KG1 (cell line): ENCODE measurements around the gene PITX3.
A peak's percentile ranks its signal among the peaks of the same experiment; 100 is the strongest.
"Not testable (repeated sequence)": the region's sequence is repeated elsewhere in the genome, so short reads cannot be mapped to it uniquely, and the experiment has no call there.

Experiments
- DNase-seq: peaks from one replicate; lab custom pipeline; 2025; lab: John Stamatoyannopoulos, UW

PITX3 gene

DNA sequence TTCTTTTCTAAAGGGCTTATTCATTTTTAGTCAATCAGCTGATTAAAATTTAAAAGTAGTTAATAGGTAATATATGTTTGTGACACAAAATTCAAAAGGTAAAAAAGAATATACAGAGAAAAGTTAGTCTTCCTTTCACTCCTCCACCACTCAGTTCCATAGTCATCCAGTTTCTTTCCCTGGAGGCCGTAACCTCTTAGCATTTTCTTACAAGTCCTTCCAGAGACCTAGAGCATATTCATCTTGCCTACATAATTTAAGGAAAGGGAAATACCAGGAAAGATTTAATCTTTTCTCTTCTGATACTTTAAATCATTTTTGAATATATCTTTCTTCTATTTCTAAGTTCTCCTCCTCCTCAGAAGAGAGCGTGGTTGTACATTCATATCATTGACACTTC, 14.1 kb upstream of the PITX3 start:
- no peak for DNase-seq

DNA sequence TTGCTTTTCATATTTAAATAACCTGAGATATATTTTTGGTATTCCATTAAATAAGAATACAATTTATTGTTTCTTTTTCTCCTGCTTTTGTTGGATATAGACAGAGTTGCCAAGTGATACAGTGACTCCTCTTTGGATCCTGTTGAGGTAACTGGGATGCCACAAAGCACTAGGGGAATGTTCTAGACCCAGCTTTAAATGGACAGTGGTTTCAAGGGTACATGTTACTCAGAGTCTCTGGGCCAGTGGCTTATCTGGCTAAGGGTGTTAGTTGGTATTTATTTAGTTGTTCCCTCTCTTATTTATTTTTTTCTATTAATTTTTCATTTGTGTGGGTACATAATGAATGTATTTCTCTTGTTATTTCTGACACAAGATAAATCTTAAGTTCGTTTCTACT, 13.1 kb upstream of the PITX3 start:
- DNase-seq, result no peak

DNA sequence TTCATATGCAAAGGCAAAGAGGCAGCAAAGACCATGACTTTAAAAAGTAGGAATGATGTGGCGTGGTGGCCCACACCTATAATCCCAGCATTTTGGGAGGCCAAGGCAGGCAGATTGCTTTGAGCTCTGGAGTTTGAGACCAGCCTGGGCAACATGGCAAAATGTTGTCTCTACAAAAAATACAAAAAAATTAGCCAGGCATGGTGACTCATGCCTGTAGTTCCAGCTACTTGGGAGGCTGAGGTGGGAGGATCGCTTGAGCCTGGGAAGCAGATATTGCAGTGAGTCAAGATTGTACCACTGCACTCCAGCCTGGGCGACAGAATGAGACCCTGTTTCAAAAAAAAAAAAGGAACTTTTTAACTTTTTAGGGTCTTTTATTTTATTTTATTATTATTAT, 11.2 kb upstream of the PITX3 start:
- not testable (repeated sequence) for DNase-seq

DNA sequence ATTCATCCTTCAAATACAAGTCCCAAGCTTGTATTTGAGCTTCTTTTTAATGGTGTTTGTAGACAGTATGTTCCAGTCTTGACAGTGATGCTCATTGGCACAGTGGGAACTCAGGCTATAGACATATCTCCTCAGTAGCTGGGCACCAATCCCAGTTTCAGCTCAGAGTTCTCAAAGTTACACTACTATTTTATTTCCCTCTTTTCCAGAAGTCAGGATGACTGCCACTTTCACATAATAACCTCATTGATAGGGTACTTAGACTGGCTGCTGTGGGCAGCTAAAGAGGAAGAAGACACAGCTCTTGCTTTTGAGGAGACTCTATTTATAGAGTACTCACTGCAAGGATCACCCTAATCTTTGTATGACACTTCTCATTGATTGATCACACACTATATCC, 6.4 kb upstream of the PITX3 start:
- no peak for DNase-seq

DNA sequence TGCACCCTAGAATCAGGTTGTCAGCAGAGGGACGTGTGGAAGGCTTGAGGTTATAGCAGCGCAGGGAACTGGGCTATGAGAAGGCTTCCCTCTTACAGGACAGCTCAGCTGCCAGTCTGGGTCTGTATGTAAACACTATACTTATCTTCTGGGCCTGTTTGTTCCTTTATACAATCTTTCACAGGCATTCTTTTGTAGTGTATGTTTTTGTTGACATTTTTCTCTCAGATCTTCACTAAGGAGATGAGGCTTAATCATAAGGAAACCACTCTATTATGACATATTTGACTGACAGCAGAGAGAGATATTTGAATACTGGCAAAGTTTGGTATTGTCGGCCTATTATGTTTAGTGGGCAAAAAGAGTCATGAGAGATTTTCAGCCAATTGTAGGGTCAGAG, 4.9 kb upstream of the PITX3 start:
- no peak for DNase-seq

DNA sequence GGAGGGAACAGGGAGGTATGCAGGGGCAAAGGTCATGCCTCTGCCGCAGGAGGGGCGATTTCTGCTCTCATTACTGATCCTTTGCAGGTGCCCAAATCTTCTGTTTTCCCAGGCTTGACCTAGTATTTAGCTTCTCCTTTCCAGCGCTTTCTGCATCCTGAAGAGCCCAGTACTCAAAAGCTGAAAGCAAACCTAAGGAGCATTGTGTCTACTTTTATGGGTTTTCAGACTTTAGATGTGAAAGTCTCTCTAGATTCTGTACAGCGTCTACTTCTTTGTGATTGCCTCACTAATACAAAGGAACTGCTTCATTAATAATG, 4.6 kb upstream of the PITX3 start:
- no peak for DNase-seq

DNA sequence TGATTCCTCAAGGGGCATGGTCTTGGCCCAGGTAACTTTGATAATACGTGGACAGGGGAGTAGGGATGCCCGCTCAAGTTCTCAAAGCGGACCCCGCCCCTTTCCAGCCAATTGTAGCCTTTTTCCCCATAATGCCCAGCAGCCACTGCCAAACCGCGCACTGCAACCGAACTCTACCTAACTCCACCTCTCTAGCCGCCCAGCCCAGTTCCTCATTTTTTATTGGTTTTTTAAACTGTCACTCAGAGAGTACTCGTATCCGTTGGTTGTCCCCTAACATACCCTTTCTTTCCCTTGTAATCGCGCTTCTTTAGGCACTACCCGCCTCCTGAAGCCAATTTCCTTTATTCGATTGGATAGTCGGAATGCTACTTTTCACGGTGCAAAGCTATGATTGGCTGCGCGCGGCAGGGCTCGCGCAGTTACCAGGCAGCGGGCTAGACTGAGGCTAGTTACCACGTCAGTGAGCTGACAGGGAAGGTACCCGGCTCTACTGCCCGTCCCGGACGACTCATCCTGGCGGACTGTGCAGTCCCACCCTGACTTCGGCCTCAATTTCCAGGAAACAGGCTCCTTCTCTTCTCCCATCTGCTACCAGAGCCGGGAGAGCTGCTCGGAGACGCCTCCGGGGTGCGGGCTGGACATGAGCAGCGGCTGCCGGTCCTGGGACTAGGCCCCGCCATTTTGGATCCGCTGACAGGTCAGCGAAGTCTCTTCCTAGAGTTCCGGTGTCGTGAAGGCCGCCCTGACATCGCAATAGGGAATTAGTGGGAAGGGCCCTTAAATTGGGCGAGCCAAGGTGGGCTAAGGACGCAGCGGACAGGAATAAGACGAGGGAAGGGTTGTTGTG, 4.0 kb upstream of the PITX3 start, which contains the start of gene GBF1:
Gene GBF1, plus strand, starts transcription at position 451 of the 850 bp plus-strand sequence. CDS start 13,407 bp downstream, outside the sequence.
- peak; percentile 96 for DNase-seq

DNA sequence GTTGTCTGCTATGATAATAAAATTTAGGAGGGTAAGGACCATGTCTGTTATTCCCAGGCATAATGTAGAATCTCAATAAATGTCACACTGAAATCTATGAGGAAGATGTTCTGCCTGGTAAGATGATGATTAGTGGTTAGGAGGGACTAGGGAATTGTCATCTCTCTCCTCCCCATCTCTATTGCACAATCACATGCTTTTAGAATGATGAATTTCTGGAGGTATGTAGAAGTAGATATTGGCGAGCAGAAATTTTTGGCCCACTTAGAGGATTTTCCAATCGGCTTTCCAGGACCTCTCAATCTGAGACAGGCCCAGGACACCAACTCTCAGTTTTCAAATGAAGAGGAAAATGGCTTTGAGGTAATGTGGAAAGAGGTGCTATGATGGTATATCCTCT, 2.0 kb upstream of the PITX3 start:
- no peak for DNase-seq

DNA sequence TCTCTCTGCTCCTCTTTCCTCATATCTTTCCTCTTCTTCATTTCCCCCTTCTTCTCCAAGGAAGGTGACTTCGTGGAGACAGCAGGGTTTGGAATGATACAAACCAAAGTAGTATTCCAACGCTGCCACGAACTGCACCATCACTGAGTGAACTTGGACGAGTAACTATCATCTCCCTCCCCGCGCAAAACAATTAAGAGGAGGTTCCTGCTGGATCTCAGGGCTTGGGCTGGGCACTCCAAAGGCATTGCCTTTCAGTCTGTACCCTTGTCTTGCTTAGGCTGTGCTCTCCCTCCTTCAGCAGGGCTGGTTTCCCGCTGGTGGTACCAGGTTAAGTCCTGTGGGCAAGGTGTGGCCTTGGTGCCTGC, 790 bp upstream of the PITX3 start:
- DNase-seq, result no peak

DNA sequence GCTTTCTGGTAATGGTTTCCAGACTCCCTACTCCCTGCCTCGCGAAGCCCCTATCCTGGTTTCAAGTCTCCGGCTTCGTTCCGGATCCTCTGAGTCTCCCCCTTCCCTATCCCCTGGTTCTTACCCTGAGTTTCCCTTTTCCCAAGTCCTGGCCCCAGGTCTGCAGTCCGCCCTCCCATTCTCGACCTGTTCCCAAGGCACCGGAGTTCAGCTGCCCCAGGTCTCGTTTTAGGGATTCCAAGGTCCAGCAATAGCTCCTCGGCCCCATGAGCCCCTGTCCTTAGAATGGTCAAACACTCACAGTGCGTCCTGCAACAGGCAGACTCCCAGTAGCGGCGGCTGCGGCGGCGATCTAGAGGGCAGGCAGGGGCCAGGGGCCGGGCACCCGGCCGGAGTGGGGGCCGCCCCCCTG, 274 bp downstream of the PITX3 start:
- DNase-seq, result no peak

DNA sequence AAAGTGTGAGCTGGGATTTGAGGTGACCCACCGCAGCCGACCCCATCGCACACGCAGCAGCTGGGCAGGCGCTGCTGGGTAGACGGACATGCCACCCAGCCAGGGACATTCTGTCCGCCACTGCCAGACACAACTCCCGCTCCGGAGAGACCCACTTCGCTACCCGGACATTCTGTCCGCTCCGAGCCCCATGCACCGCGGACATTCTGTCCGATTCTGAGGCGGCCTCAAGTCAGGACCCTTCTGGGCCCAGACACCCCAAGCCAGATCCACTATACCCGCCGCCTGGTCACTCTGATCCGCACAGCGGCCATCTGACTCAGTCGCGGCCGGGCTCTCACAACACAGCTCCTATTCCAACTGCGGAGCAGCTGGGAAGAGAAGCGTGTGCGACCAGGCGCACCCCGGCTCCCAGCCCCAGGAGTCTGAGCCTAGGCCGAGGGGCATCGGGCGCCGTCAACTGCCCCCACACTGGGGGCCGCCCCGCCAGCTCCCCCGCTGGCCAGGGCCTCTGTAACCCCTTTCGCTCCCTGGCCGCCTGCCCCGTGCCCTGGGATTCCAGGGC, 763 bp downstream of the PITX3 start:
- no peak for DNase-seq

DNA sequence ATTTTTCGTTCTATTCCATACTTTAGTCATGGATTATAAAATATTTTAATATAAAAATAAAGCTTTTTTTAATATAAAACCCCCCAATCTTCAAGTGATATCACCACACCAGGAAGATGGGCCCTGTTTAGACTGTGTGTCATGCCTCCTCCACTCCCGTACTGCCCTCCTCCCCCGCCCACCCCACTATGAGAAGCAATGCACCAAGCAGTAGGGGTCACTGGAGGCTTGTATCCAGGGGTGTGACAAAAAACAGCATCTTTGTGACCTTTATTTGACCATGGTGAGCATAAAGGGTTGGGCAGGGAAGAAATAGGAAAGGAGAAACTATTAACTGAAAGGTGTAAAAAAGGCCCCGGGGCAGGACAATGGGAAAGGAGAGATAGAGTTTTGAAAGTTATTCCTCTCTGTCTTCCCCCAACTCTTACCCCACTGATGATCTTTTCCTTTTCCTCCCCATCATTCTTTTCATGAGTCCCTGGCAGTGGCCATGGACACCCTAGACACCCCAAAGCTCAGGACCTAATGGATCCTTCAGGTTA, 3.5 kb downstream of the PITX3 start:
- DNase-seq, result no peak

DNA sequence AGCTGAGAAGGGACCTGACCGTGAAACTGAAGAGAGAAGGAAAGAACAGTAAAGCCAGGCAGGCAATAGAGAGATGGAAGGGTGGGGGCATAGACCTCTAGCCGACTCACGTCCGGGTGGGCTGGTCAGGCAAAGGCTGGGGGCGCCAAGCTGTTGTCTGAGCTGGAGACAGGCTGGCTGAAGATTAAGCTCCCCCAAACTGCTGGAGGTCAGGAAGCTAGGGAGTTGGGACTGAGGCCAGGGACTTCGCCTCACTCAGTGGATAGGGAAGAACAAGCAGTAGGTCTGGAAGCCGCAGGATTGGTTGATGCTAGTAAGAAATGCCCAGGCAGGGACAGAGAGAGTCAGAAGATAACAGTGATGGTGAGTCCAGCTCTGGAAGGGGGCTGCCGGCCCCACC, 5.3 kb downstream of the PITX3 start:
- DNase-seq, result no peak

DNA sequence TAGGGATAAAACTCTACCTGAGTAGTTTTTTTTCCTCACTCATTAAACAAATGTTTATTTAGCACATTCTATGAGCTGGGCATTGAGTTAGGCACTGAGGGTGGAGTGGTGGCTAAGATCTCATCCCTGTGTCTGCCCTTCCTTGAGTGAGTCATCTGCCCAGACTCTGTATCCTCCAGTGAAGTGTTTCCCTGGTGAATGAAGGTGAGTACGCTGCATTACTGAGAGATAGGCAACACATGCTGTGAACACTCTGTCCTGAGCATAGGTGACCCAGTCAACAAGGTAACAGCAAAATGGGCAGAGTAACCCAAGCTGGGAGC, 5.8 kb downstream of the PITX3 start:
- DNase-seq, result no peak

DNA sequence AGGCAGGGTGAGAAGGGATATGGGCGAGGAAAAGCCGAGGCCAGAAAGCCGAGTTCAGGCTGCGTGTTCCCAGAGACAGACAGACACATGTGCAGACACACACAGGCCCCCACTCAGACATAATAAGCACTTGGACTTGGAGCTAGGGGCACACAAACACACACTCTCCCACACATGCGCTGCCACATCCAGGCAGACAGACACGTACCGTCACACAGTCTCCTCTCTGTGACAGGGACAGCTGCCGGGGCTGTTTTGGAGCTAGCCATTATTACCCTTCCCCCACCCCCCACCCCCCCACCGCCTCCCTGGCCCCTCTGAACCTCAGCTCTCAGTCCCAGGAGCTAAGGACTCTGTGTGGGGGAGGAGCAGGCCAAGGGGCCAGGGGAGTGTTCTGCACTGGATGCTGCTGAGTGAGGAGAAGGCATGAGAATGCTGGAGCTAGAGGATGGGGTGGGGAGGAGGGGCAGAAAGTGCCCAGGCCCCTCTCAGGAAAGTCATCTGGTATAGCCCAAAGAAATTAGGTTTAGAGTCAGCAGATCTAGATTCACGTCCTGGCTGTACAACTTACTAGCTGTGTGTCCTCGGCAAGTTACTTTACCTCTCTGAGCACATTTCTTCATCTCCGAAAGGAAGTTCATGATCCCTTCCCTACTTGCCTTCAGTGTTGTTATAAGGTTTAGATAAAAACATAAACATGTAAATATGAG, 6.3 kb downstream of the PITX3 start:
- no peak for DNase-seq

DNA sequence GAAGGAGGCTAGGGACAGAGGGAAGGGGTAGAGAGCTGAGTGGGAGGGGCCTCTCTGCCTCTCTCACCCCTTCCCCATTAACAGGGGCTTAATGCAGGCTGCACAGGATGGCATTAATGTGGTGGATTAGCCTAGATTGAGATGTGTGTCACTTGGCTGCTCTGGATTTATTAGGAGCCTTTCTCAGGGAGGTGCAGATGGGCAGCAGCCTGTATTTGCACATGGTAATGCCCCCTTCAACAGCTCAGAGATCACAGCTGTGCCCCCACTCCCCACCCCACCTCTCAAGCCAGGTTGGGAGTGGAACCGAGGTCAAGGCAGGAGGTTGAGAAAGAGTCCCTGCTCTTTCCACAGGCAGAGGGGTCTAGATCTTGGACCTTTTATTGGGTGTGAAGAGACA, 7.3 kb downstream of the PITX3 start:
- no peak for DNase-seq

DNA sequence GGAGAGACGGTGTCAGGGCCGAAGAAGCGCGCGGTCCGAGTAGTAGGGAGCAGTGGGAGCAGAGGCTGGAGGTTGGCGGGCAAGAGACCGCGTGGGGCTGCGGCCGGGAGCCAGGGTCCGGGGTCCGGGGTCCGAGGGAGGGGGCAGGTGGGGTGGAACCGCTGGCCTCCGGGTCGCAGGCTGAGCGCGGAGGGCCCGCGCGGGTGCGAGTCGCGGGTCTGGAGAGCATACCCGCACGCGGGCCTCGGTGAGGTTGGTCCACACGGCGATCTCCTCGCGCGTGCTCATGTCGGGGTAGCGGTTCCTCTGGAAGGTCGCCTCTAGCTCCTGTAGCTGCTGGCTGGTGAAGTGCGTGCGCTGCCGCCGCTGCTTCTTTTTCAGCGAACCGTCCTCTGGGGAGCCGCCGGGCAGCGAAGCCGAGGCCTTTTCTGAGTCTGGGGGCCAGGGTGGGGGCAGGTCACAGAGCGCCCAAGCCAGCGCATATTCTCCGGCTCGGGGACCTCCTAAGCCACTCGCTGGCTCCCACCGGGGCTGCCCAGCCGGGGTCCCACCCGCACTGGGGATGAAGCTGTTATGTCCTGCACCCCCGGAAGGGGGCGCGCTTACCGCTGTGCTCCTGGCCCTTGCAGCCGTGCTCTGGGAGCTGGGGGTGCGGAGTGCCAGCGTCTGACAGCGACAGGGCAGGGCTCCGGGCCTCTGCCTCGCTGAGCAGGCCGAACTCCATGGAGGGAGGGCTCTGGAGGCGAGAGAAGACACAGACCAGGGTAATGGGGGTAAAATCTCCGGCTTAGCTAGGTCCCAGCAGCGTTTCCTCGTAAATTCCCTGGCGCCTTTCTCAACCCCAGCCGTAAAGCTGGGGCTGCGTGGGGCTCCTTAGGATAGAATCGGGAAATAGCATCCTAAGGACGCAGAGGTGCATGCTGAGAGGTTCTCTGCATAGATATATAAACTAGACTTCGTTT, 9.7 kb downstream of the PITX3 start:
- peak; percentile 46 for DNase-seq

DNA sequence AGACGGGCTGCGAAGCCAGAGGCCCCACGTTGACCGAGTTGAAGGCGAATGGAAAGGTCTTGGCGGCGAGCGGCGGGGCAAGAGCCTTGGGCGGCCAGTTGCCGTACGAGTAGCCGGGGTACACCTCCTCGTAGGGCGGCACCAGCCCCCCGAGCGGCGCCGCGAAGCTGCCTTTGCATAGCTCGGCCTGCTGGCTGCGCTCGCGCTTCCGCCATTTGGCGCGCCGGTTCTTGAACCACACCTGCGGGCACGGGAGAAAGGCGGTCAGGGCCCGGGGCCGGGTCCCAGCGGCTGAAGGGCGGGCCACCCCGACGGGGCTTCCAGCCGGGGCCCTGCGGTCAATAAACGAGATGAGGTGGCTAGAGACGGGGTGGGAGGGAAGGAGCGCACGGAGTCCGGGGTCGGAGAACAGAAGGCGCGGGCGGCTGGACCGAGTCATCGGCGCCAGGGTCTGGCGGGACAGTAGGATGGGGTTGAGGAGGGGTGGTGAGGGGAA, 10.4 kb downstream of the PITX3 start:
- peak; percentile 25 for DNase-seq

DNA sequence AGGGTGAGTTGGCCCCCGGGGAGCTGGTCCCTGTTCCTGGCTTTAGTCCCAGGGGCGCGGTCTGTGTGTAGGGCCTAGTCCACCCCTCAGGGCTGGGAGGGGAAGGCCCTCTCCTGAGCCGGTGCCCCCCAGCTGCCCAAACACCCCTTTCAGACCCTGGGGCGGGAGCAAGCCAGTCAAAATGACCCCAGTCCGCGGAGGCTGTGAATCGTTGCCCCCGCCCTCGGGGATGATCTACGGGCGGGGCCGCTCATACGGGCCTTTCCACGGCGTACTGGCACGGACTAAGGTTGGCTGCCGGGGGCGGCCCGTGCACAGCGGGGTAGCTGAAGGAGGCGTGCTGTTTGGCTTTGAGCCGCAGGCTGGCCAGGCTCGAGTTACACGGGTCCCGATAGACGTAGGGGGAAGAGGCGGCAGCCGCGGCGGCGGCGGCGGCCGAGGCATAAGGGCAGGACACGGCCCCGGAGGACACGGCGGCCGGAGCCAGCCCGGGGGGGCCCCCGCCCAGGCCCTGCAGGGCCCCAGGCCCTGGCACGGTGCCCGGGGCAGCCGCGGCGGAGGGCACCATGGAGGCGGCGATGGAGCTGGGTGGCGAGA, 10.9 kb downstream of the PITX3 start:
- DNase-seq, result no peak

DNA sequence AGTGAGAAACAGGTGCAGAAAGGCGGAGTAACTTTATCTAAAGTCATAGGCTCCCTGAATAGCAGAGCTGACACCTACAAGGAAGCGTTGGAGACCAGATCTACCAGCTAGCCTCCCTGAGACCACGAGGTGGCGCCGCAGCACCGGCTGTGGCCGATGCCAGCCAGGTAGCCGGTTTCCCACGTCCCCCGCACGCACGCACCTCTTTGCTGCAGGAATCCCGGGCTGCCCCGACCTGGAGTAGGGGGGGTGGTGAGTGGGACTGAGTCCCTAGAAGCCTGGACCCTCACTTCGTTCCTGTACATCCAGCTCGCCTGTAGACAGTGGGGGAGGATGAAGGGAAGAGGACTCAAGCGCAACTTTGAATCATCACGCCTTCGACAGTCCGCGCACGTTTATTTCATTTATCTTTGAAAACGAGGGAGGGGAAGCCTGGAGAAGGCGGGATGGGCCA, 11.5 kb downstream of the PITX3 start:
- peak; percentile 78 for DNase-seq

DNA sequence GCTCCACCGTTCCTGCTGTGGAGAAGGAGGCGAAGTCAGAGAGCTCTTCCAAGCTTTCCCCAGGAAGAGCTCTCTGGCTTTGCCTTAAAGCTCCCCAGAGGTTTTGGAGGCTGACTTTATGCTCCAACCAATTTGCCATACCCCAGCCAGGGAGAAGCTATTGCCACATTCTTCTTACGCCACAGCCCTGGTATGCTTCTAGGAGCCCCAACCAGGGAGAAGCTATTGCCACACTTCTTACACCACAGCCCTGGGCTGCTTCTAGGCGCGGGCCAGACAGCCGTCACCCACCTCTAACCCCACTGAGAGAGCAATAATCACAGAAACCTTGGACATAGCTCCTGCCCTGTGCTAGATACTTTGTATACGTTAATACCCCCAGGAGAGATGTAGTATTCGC, 14.3 kb downstream of the PITX3 start:
- DNase-seq, result no peak

DNA sequence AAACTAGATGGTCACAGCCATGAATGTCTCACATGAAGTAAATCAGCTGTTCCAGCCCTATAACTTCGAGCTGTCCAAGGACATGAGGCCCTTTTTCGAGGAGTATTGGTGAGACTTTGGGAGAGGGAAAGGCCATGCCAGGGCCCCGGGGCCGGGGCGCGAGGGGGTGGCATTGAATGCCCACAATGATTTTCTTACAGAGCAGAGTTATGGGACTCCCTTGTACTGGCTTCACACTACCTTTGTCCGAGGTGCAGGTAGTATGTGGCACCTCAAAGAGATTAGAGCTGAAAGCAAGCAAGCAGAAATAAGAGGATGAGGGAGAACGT, 14.8 kb downstream of the PITX3 start:
- no peak for DNase-seq
